Stimulated activated CD8-positive, alpha-beta memory T cell treated with anti-CD3 and anti-CD28 coated beads, Interleukin-2, amount 100 ng/mL, for 1 hour (primary cell): ENCODE measurements around the gene MAP3K5.

ENCODE experiments used
- DNase-seq, 2 donors: peaks; one replicate each; pipeline ENCODE4 v3.0.0-alpha.2; 2020; ENCODE audit warnings: low read depth in 2 of 2

MAP3K5 gene

DNA sequence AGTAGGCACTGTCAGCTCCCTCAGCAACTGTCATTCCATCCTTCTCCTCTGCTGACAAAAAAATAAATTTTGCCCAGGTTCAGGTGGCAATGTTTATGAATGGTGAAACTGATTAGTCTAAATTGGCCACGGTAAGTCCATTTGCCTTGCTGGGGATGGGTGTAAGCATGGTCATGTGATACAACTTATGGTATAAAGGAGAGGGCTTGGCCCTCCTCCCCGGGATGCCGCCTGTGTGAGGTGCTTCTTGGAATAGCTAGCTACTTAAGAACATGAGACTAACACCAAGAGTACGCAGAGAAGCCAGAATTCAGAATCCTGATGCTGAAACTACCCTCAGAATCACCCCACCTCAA, 147.7 kb downstream of the MAP3K5 start:
- no peak for DNase-seq

GRCh38 chr6:136643850-136644596, 148.3 kb downstream of the MAP3K5 start:
- DNase-seq = peak; percentile 55 to 68

DNA sequence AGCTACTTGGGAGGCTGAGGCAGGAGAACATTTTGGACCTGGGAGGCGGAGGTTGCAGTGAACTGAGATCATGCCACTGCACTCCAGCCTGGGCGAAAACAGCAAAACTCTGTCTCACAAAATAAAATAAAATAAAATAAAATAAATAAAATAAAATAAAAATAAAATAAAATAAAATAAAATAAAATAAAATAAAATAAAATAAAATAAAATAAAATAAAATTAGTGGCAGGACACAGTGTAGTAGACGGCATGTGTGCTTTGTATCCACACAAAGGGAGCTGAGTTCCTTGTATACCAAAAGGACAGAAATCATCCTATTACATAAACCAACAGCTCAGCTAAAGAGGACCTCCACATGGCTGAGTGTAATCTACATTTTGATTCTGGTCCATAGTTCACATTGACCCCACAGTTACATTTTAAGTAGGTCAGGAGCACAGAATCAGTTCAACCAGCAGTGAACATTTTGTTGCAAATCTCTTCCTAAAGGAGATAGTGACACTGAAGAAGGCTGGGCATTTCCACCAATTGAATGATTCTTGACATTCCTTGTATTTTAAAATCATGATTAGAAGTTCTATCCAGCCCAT, 150.3 kb downstream of the MAP3K5 start:
- no peak for DNase-seq

GRCh38 chr6:136641166-136641565, 151.1 kb downstream of the MAP3K5 start:
- DNase-seq = no peak

GRCh38 chr6:136640132-136640915, 152.0 kb downstream of the MAP3K5 start:
- no peak for DNase-seq

DNA sequence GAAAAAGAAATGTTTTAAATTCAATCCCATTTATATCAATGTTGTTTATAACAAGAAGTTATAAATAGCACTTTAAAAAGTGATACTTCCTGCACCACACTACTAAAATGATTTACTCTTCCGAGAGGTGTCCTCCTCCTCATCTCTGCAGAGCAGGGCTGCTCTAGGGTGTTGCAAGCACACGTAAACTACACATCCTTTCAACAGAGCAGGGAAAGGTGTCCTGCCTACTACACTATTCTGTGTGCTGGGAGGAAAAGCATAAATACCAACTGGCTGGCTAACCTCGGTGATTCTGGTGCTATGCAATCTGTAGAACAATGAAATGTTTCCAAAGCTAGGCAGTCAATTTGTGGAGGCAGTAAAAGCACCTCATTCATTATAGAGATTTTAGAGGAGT, 152.6 kb downstream of the MAP3K5 start:
- DNase-seq = no peak

- DNase-seq = no peak
Measured at GRCh38 chr6:136635615-136636014, 156.7 kb downstream of the MAP3K5 start.

DNA sequence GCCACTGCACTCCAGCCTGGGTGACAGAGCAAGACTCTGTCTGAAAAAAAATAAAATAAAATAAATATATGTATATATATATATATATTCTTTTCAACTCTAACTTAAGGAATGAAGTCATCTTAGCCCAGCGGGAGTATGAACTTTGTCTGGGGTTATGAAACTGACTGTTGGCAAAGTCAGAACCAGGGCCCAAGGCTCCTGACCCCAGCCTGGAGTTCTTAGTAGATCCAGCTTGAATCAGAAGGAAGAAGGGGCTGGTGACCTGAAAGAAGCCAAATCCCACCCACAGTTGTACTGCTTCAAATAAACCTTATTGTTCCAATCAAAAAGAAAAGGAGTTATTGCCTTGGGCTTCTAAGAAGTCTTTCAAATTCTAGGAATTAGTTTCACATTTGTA, 158.9 kb downstream of the MAP3K5 start:
- DNase-seq = no peak

- no peak for DNase-seq
Measured at GRCh38 chr6:136628996-136629395, 163.3 kb downstream of the MAP3K5 start.

GRCh38 chr6:136627191-136627590, 165.1 kb downstream of the MAP3K5 start:
- no peak for DNase-seq

GRCh38 chr6:136625293-136625692, 167.0 kb downstream of the MAP3K5 start:
- DNase-seq = no peak

DNA sequence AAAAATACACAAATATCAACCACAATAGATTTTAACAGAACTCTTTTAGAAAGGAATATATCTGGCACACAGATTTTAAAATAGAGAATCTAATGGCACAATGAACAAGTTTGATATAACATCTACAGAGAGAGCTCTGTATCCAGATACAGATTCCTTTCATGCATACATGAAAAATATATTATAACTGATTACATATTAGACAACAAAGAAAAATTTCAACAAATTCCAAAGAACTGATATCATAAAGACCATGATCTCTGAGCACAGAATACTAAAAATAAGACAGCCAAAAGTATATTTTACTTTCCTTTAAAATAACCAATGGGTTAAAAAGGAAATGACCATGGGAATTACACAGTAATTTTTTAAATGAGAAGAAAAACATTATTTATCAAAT, 167.9 kb downstream of the MAP3K5 start:
- DNase-seq = no peak

DNA sequence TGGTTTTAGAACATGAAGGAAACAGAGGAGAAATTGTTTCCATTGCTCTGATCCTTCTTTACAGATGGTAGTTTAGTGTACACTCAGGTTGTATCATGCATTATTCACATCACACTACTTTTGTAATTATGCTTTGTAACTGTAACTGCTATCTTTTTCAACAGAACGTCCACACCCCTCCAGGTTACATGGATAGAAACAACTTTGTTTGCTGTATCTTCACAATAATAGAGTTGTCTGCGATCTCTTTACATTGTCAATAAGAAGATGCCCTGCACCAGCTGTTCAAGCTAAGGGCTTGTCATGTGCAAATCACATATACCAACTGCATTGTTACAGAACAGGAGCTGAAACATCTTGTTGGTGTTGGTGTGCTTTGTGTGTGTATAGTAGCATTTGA, 174.2 kb downstream of the MAP3K5 start:
- no peak for DNase-seq

GRCh38 chr6:136616527-136616926, 175.8 kb downstream of the MAP3K5 start:
- no peak for DNase-seq

GRCh38 chr6:136614994-136615393, 177.3 kb downstream of the MAP3K5 start:
- DNase-seq = no peak

GRCh38 chr6:136614350-136614749, 177.9 kb downstream of the MAP3K5 start:
- no peak for DNase-seq

- no peak for DNase-seq
Measured at GRCh38 chr6:136613477-136613876, 178.8 kb downstream of the MAP3K5 start.

DNA sequence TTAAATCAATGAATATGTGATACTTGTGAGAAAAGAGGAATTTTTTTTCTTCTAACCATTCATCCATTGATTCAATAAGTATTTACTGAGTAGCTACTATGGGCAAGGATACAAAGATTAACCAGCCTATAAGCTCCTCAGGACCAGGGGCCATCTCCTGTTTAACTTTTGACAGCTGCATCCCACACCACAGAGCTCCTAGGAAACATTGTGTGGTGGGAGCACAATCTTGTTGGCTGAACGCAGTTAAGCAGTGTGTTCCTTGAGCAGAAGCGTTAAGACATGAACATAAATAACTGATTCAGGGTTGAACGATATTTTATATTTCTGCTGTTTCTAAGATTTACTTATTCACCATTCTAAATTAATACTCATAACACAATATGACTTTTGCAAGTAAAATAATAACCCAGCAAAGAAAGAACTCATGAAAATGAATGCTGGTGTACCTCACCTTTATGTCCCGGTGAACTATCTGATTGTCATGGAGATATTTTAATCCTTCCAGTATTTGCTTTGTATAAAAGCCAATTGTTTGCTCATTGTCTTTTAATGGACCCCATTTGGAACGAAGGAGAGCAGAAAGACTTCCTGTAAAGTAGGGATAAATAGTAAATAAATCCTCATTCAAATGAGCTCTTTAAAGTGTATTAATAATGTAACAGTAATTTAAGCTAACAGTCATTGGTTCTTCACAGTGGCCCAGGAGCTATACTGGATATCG, 179.4 kb downstream of the MAP3K5 start:
- no peak for DNase-seq

DNA sequence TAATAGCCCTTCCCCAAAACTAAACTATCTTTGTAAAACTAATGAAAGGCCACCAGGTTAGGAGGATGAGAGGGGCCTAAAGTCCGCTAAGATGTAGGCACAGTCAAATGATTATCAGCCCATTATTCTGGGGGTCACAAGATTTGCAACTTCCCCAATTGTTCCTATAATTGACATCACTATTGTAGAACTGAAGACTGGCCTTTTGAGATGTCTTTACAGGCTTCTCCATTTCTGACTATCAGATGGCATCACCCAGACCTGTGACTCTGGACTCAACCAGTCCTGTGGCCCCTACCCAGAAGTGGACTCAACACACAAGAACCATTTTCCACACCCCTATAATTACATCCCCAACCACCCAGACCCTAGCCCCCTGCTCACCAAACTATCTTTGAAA, 180.5 kb downstream of the MAP3K5 start:
- no peak for DNase-seq

- no peak for DNase-seq
Measured at GRCh38 chr6:136611133-136611532, 181.1 kb downstream of the MAP3K5 start.

DNA sequence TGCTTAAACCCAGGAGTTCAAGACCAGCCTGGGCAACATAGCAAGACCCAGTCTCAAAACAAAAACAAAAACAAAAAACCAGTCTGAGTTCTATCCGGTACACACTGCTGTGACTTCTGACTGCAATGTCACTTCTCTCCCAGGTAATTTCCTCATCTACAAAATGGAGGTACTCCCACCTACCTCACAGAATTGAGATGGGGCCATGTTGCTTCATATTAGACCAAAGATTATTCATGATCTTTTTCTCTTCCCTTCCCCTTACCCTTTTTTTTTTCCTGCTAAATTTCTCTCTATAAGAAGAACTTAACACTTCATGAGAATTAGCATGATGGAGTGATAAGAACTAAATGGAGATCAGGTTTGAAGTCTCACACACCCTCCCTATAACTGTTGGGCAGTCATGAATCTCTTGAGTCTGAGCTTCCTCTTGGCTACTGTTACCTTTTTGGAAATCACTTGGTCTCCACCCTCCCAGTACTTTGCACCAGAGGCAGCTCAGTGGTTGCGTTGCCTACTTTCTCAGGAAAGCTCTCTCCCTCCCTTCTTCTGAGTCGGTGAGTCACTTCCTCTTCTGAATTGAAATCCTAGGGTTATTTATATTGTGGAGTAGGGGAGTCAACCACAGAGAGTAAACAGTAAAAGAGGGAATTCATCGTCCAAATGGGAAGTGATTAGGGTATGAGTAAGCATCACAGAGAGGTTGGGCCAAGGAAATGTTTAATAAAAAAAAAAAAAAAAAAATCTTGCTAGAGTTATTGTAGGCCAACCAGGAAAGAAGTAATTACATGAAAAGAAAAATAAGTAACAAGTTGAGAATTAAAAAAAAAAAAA, 182.2 kb downstream of the MAP3K5 start:
- DNase-seq = no peak
